ENCODE data around the gene MVB12B. TPM values are rescaled to one million over a fixed set of nuclear protein-coding genes. Genes with fewer than 3 reads are reported as not detected.
A peak's percentile ranks its signal among the peaks of the same experiment; 100 is the strongest.

Gene MVB12B
- total RNA-seq, 1 experiment from 2014 or later: 5.8 TPM

DNA sequence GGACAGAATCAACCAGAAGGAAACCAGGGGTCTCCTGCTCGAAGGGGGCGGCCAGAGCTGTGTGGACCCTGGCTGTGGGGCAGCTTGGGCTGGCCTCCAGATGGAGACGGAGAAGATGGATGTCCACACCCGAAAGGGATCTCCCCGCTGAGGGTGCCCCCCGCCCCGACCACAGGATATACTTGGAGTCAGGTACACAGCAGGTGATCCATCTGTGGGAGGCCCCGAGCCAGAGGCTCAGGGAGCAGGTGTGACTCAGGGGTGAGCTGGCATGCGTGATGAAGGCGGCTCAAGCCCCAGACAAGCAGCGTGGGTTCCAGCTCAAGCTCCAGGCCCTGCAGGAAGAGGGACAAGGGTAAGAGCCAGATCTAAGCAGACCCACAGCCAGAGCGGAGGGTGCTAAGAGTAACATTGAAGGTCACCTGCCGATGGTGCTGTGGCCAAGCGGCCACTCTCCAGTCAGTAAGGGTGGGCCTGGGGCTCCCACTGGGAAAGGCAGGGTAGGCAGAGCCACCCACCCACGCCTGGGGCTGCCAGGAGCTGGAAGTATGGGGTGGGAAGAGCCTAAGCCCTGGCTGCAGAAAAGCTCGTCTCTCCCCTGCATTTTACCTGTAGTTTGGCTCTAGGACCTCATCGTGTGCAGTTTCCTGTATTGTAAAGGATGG is 30.6 kb upstream of the MVB12B start:
- Histone ChIP-seq H3T11ph (ENCODE audit: low read length) (no peak overlapping the region), H3K79me2 (ENCODE audit: insufficient read depth, low read length) (no peaks in the 10 kb centered on the region), H3K9me3 (ENCODE audit: control insufficient read depth, low read depth, low read length) (no peaks in the 10 kb centered on the region), H3K27me3 (ENCODE audit: insufficient read depth, low read length) (no peaks in the 10 kb centered on the region), H2BK5ac (ENCODE audit: insufficient read length, low read length) (no peak overlapping the region), H3K4ac (ENCODE audit: low read depth, low read length) (no peak overlapping the region), H4K20me1 (ENCODE audit: control insufficient read depth, insufficient read depth, insufficient read length) (no peaks in the 10 kb centered on the region), H3K23me2 (ENCODE audit: insufficient read length, low read depth, low read length, poor library complexity, severe bottlenecking) (no peaks in the 10 kb centered on the region), H3K9ac (ENCODE audit: extremely low read depth, insufficient read length, low read length) (no peak overlapping the region), H3K18ac (ENCODE audit: insufficient read length, low read depth, low read length) (no peak overlapping the region), H2BK15ac (ENCODE audit: low read depth, low read length) (no peak overlapping the region), H3K23ac (ENCODE audit: insufficient read length, low read depth, low read length) (no peak overlapping the region), H2BK120ac (ENCODE audit: low read depth, low read length, poor library complexity, severe bottlenecking) (no peak overlapping the region), H3K56ac (ENCODE audit: insufficient read length, low read depth, low read length) (no peak overlapping the region), H2BK12ac (ENCODE audit: insufficient read length, low read depth, low read length) (no peak overlapping the region), H4K5ac (ENCODE audit: insufficient read length, low read depth, low read length) (no peak overlapping the region), H3K79me1 (ENCODE audit: insufficient read depth, low read depth, low read length, poor library complexity, severe bottlenecking) (no peaks in the 10 kb centered on the region), H4K8ac (replicated peaks; ENCODE audit: insufficient read length, low read depth, low read length) (no peak overlapping the region), H3K14ac (ENCODE audit: insufficient read depth, low read length) (no peak overlapping the region; the same call in 1 of the 2 replicates), H2AK5ac (ENCODE audit: insufficient read length, low read length) (no peak overlapping the region), H3K4me1 (ENCODE audit: insufficient read depth, low read length) (no peaks in the 10 kb centered on the region), H2AFZ (ENCODE audit: low read length) (no peak overlapping the region), H2BK20ac (ENCODE audit: low read depth, low read length, poor library complexity, severe bottlenecking) (no peak overlapping the region), H4K91ac (ENCODE audit: insufficient read length, low read depth, low read length) (no peak overlapping the region), H3K27ac (ENCODE audit: insufficient read length, low read depth, low read length) (no peak overlapping the region), H3K4me2 (ENCODE audit: insufficient read depth, insufficient read length, low read length) (no peak overlapping the region)
- peak overlapping the region in 1 of 3 experiments; percentile 56; a peak in 1 of 7 replicates for H3K27ac Mint-ChIP-seq
- no peaks in the 10 kb centered on the region; a peak in 1 of 5 replicates for H3K9me3 Mint-ChIP-seq
- TF ChIP-seq CTCF (conservative IDR thresholded peaks at IDR 0.05): no peak
- no CpG with 5 or more reads among the region's 17 CpGs for WGBS (ENCODE audit: extremely low coverage, insufficient read length, low lambda C conversion rate)
- H3K27me3 Mint-ChIP-seq (ENCODE audit: low read depth): peaks cover 1% of the 10 kb centered on the region
- H3K4me1 Mint-ChIP-seq: peaks cover 0 to 2% of the 10 kb centered on the region in 2 experiments; a peak in 1 of 4 replicates
- DNase-seq: no peak
- H3K4me3 Mint-ChIP-seq: no peak overlapping the region
- H3K36me3 Mint-ChIP-seq (ENCODE audit: insufficient read depth in 1 of 3, low read depth in 3 of 3): no peaks in the 10 kb centered on the region
